GM21825 (cell line): ENCODE results near the gene FBN2.
"Not testable (repeated sequence)": the region's sequence is repeated elsewhere in the genome, so short reads cannot be mapped to it uniquely, and the experiment has no call there.

ENCODE experiments used
- ATAC-seq: cut with Tn5 transposase; IDR thresholded peaks from one replicate; pipeline ENCODE4 v1.9.1; 2021; ENCODE audit warnings: mild to moderate bottlenecking, moderate library complexity; ENCODE audit not compliant: unreplicated experiment

The FBN2 gene

GRCh38 chr5:128321418-128321817, 216.6 kb downstream of the FBN2 start:
- not testable (repeated sequence) for ATAC-seq

GRCh38 chr5:128318691-128319090, 219.4 kb downstream of the FBN2 start:
- ATAC-seq: no peak

- ATAC-seq: no peak
Observed at GRCh38 chr5:128317481-128317880, 220.6 kb downstream of the FBN2 start.

DNA sequence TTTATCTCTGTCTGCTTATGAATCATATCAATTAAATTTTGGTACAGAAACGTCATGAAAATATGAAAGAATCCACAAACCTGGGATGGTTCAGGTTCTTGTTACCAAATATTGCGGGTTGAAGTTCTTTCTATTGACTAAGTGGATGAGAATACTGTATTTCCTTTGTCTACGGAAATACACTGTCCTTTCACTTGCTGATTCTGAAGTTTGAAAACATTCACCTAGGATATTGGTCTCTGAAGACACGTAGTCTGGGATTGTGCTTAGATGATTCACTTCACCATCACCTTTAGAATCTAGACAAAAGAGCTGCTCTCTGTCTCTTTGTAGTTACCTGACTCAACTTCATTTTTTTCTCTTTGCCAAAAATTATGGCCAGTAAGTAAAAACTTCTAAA, 222.4 kb downstream of the FBN2 start:
- ATAC-seq: no peak

DNA sequence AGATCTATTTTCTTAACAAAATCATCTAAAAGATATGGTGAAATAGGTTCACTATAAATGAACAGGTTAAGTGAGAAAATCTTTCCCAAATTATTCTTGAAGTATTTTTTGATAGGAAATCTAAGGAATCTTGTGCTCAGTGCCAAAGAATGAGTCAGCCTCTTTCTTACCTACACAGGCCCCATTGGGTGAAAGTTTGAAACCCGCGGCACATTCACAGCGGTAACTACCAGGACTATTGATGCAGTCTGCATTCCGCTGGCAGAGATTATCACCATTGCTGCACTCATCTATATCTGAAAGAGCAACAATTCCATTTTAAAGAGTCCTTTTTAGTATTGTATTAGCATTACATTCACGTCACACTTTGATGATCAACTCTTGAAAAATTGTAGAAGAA, 232.7 kb downstream of the FBN2 start:
- ATAC-seq: no peak

GRCh38 chr5:128304791-128305190, 233.3 kb downstream of the FBN2 start:
- no peak for ATAC-seq

DNA sequence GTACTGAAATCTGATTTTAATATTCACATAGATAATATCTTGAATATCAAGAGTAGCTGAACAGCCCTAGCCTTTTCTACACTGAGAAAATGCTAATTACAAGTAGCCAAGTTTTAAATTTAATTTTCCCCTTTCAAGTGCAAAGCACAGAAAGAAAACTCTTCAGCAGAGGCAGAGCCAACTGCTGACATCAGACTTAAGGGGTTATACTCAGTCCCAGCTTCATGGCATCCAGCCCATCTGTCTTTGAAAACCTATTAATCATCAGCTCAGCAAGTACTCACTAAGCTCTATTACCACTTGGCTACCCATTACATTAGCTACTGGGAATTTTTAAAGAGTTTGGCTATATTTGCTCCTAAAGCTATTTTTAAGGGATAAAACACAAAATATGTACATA, 234.0 kb downstream of the FBN2 start:
- ATAC-seq: no peak

- no peak for ATAC-seq
Observed at GRCh38 chr5:128303593-128303992, 234.5 kb downstream of the FBN2 start.

- no peak for ATAC-seq
Observed at GRCh38 chr5:128300181-128300580, 237.9 kb downstream of the FBN2 start.

GRCh38 chr5:128290152-128290858, 247.7 kb downstream of the FBN2 start:
- ATAC-seq: no peak

DNA sequence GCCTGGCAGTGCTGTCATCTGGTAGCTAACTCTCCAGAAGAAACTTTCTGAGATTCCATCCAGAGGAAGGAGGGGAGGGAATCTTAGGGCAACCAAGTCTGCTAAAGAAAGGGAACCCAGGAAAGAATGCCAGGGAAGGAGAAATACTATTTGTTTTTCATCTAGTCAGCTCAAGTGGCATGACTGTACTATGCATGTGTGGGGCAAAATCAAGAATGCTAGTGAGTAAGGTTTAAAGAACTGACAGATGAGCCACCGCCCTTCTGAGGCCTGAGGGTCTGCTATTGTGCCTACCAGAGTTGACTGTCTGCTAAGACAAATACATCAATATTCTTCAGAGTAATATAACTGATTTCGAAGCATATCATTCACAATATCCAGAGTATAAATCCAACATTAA, 250.3 kb downstream of the FBN2 start:
- no peak for ATAC-seq

DNA sequence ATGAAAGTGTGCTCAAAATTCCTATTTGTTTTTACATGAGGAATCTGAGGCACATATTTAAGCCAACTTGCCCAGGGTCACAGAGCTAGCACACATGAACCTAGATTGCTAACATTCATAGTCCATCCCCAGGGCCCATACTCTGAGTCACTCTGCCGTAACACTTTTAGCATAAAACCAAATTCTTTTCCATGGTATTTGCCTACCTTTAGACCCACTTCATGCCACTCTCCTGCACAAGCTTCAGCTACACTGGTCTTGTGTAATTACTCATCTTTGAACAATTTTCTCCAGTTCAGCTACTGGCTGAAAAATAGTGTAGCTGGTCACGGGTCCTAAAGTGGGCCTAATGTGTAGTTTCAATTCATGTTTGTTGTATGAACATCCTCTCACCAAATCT, 253.8 kb downstream of the FBN2 start:
- ATAC-seq: no peak

- ATAC-seq: no peak
Observed at GRCh38 chr5:128279345-128279744, 258.7 kb downstream of the FBN2 start.

DNA sequence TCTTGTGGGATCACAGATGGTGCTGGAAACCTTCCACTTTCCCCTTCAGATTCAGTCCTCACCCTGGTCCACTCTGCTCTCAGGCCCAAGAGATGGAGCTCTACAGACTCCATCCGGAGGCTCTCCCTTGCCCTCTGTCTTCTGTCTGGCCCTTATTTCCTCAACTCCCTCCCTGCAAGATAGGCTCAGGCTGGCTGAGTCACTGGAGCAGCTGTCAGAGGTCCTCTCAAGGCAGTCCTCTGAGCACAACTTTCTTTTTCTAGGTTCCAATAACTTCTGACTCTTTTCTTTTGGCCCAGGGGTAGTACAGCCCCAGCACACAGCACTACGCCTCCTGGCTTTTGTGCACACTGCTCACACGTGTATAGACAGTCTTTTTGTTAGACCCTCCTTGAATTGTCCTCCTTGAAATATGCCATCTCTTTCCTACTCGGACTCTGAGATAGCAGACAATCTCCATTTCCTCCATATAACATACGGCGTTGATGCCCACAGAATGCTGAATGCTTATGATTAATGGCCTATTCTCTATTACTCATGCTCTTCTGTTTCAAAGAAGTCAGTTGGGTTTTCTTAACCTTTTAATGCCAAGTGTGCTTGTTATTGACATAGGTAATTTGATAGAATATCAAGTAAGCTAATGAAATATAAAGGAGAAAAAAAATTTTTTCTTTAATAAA, 261.4 kb downstream of the FBN2 start:
- no peak for ATAC-seq

DNA sequence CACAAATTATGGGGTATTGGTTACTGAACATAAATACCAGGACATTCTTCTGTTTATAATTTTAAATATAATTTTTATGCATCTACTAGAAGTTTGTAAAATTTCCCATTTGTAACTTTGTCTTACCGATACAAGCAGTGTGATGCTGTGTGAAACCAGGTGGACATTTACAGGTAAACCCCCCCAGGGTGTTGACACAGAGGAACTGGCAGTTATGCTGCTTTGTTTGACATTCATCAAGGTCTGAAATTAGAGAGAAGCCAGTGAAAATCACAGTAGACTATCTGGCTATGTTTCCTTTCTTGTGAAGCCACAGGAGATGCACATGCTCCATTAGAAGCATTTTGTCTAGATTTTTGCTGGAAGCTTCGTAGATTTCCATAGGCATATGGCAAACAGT, 263.6 kb downstream of the FBN2 start:
- no peak for ATAC-seq

GRCh38 chr5:128273736-128274135, 264.3 kb downstream of the FBN2 start:
- ATAC-seq: no peak

GRCh38 chr5:128271859-128272464, 266.1 kb downstream of the FBN2 start:
- ATAC-seq: no peak

DNA sequence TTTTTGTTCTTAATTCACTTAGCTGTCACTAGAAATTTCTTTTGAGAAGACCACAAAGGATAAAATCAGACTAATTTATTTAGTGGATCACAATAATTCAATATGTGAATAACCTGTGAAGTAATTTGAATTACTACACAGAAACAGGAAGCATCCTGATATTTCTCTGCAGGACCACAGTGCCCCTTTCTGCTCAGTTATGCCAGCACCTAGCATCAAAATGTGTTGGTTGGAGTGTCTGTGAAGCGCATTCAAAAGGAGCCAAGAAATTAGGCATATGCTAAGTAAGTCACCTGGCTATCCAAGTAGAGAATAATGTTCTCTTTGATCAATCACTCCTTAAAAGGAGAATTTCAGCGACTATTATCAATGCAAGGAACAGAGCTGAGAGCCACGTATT, 267.0 kb downstream of the FBN2 start:
- no peak for ATAC-seq

DNA sequence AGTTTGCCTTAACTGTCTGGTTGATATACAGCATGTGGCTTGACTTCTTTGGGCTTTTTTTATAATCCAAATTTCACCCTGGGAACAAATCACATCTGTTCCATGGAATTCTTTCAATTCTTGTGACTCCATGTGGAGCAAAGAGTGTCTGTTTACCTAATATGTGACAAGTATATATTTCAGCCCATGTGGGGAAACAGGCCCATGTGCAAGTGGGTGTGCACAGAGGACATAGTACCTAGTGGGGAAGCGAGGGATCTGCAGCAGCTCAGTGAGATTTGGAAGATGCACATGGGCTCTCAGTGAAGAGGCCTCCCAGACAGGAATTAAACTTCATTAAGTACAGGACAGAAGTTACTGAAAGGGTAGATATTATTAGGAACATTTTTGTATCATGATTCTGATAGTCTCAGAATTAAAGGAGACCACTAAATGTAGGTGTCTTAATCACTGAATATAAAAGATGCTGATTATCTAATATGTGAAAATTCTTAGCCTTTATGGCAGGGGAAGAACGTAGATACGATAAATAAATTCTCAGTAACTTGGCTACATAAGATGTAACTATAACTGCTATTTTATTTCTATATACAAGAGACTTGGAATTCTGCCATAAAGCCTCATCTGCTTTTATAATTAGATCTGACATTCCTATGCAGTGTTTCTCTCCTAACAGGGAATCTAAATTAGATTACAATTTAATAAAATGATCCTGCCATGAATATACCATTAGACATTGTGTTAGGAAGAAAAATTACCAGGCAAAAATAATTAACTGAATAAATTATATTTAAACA, 273.3 kb downstream of the FBN2 start:
- no peak for ATAC-seq

DNA sequence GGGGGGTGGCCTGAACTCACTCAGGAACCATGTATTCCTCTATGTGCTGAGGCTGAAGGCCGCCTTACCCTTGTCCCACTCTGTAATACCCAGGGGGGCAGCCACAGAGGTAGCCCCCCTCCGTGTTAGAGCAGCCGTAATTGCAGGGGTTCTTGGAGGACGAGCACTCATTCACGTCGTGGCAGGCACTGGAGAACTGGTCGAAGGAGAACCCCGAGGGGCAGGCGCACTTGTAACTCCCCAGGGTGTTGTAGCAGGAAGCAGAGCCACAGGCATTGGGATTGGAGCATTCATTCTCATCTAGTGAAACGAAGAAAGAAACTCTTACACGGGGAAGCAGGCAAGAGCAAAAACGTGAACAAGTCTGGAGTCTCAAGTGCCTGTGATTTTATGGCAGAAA, 274.7 kb downstream of the FBN2 start:
- ATAC-seq: no peak

DNA sequence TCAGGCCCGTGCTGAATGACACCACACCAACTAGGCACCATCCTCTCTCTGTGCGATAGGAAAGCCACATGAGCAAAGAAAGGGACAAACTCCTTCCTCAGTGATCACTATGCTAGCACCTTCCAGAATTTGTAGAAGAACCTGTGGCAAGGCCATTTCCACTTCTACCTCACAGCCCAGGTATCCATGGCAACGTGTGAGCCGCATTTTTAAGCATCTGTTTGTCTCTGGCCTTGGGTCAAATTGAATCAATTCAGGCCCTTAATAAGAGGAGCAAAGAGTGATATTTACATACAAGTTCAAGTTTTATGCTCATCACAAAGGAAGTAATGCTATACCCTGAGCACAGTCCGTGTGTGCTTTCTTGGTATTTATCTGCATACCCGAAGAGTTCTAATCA, 275.1 kb downstream of the FBN2 start:
- no peak for ATAC-seq
